Loucy (cell line): ENCODE results near the gene PPDPF.

Source experiments
- H2AFZ ChIP-seq: fragments of 200-600 bp; sonication (generic); 2 replicates; pipeline ENCODE4 v1.6.0; 2016; ENCODE audit warnings: antibody characterized with exemption, mild to moderate bottlenecking, low read length, moderate library complexity
- H3F3A ChIP-seq: fragments of 200-600 bp; 2 replicates; pipeline ENCODE4 v1.6.0; 2016; ENCODE audit warnings: antibody characterized with exemption, low read depth, mild to moderate bottlenecking
- H3K27me3 ChIP-seq: fragments of 200-600 bp; sonication (generic); 2 replicates; pipeline ENCODE4 v1.6.1; 2014; ENCODE audit warnings: low read length, mild to moderate bottlenecking; ENCODE audit not compliant: insufficient read depth, poor library complexity, severe bottlenecking
- H3K36me3 ChIP-seq: fragments of 200-600 bp; sonication (generic); 2 replicates; pipeline ENCODE4 v1.6.1; 2016; ENCODE audit warnings: low read length; ENCODE audit not compliant: insufficient read depth
- H3K4me1 ChIP-seq: fragments of 200-600 bp; sonication (generic); 2 replicates; pipeline ENCODE4 v1.5.1; 2014; ENCODE audit warnings: low read length, mild to moderate bottlenecking; ENCODE audit not compliant: insufficient read depth, poor library complexity, severe bottlenecking
- H3K4me2 ChIP-seq: fragments of 200-600 bp; sonication (generic); 2 replicates; pipeline ENCODE4 v1.6.0; 2014; ENCODE audit warnings: antibody characterized with exemption, low read length, low read depth, mild to moderate bottlenecking; ENCODE audit not compliant: poor library complexity, severe bottlenecking
- H3K4me3 ChIP-seq: fragments of 200-600 bp; sonication (generic); 2 replicates; pipeline ENCODE4 v1.5.1; 2014; ENCODE audit warnings: low read length, mild to moderate bottlenecking, mixed read lengths; ENCODE audit not compliant: poor library complexity, severe bottlenecking
- H3K79me2 ChIP-seq: fragments of 200-600 bp; sonication (generic); 2 replicates; pipeline ENCODE4 v1.6.1; 2014; ENCODE audit warnings: low read length; ENCODE audit not compliant: insufficient read depth
- H3K9ac ChIP-seq: fragments of 200-600 bp; sonication (generic); 2 replicates; pipeline ENCODE4 v1.6.0; 2014; ENCODE audit warnings: mild to moderate bottlenecking, low read depth, low read length, moderate library complexity; ENCODE audit not compliant: poor library complexity, severe bottlenecking
- H3K9me2 ChIP-seq: fragments of 200-600 bp; sonication (generic); replicated peaks from 2 replicates; pipeline ENCODE4 v1.6.1; 2016; ENCODE audit warnings: low read depth, low read length, mixed read lengths
- H3K9me3 ChIP-seq: fragments of 200-600 bp; sonication (generic); 2 replicates; pipeline ENCODE4 v1.6.1; 2014; ENCODE audit warnings: mild to moderate bottlenecking, antibody characterized with exemption, low read length, low read depth; ENCODE audit not compliant: insufficient read depth
- H4K20me1 ChIP-seq: fragments of 200-600 bp; sonication (generic); 2 replicates; pipeline ENCODE4 v1.6.0; 2014; ENCODE audit warnings: antibody characterized with exemption, low read length, mild to moderate bottlenecking; ENCODE audit not compliant: insufficient read depth, poor library complexity, severe bottlenecking
- EZH2phosphoT487 ChIP-seq: fragments of 200-600 bp; IDR thresholded peaks from 2 replicates; pipeline ENCODE4 v1.6.1; 2018; ENCODE audit warnings: antibody characterized with exemption, mild to moderate bottlenecking, moderate library complexity, borderline replicate concordance
- TF ChIP-seq, protein P1 (sequence below): fragments of 200-600 bp; sonication (generic); conservative IDR thresholded peaks from 2 replicates; pipeline ENCODE4 v1.5.1; 2014; ENCODE audit warnings: mild to moderate bottlenecking, antibody characterized with exemption, low read length

PPDPF gene

DNA sequence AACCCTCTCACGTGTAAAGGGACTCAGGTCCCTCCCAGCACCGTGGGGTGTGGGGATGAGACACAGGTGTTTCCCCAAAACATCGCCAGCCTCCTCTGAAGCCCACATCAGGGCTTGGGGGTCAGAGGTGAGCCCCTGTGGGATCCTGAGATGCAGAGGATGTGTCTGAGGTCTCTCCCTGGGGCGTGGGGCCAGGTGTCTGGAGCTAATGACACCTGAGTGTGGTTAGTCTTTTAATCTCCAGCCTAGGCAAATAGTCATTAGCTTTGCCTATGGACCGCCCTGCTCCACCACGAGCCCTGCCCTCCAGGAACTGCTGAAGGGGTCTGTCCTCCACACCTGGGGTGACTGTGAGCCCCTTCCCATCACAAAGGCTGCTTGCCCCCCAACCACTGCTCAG lies 25.2 kb downstream of the PPDPF start:
- TF ChIP-seq EZH2phosphoT487, result no peak

DNA sequence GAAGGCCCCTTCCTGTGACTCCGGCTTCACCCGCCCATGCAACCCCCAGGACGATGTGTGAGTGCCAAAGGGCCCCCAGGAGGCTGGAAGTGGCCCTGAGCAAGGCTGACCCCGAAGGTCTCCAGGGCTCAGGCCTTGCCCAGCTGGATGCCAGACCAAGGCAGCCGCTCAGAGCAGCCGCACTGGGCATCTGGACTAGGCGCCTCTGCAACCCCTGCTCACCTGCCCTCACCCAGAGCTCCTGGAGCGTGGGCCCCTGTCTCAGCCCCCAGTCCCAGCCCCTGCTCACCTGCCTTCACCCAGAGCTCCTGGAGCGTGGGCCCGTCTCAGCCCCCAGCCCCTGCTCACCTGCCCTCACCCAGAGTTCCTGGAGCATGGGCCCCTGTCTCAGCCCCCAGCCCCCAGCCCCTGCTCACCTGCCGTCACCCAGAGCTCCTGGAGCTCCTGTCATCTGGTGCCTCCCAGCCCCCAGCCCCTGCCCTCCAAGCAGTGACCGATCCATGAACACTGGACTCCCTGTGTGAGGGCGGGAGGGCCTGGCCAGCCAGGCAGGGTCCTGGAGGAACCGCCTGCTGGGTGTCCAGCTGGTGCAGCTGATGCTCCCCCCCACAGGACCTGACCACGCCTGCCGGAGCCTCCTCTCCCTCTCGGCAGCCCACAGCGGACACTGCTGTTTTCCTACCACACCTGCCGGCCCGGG lies 25.8 kb downstream of the PPDPF start:
- no peaks in the 10 kb centered on the region for H3K36me3 ChIP-seq
- no peak overlapping the region for H3K4me2 ChIP-seq
- no peaks in the 10 kb centered on the region for H3K9me3 ChIP-seq
- H3K4me1 ChIP-seq, result peaks cover 5% of the 10 kb centered on the region
- H3F3A ChIP-seq, result no peaks in the 10 kb centered on the region
- no peaks in the 10 kb centered on the region for H3K79me2 ChIP-seq
- no peaks in the 10 kb centered on the region for H3K27me3 ChIP-seq
- H3K9me2 ChIP-seq, result no peaks in the 10 kb centered on the region
- no peak overlapping the region for H2AFZ ChIP-seq
- no peak overlapping the region for H3K4me3 ChIP-seq
- H4K20me1 ChIP-seq, result no peaks in the 10 kb centered on the region
- H3K9ac ChIP-seq, result no peak overlapping the region
- TF ChIP-seq EZH2phosphoT487, result no peak
- TF ChIP-seq, protein P1, sequence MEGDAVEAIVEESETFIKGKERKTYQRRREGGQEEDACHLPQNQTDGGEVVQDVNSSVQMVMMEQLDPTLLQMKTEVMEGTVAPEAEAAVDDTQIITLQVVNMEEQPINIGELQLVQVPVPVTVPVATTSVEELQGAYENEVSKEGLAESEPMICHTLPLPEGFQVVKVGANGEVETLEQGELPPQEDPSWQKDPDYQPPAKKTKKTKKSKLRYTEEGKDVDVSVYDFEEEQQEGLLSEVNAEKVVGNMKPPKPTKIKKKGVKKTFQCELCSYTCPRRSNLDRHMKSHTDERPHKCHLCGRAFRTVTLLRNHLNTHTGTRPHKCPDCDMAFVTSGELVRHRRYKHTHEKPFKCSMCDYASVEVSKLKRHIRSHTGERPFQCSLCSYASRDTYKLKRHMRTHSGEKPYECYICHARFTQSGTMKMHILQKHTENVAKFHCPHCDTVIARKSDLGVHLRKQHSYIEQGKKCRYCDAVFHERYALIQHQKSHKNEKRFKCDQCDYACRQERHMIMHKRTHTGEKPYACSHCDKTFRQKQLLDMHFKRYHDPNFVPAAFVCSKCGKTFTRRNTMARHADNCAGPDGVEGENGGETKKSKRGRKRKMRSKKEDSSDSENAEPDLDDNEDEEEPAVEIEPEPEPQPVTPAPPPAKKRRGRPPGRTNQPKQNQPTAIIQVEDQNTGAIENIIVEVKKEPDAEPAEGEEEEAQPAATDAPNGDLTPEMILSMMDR, result no peak

More for the DNA sequence above, 25.2 kb downstream of the PPDPF start:
- Histone ChIP-seq H3K27me3 (no peaks in the 10 kb centered on the region), H3K4me2 (no peak overlapping the region), H3K4me1 (peaks cover 2% of the 10 kb centered on the region), H3K4me3 (no peak overlapping the region), H3K9me3 (no peaks in the 10 kb centered on the region), H2AFZ (no peak overlapping the region), H3K9ac (no peak overlapping the region), H3K79me2 (no peaks in the 10 kb centered on the region), H3K9me2 (no peaks in the 10 kb centered on the region), H3F3A (no peaks in the 10 kb centered on the region), H4K20me1 (no peaks in the 10 kb centered on the region), H3K36me3 (no peaks in the 10 kb centered on the region)

DNA sequence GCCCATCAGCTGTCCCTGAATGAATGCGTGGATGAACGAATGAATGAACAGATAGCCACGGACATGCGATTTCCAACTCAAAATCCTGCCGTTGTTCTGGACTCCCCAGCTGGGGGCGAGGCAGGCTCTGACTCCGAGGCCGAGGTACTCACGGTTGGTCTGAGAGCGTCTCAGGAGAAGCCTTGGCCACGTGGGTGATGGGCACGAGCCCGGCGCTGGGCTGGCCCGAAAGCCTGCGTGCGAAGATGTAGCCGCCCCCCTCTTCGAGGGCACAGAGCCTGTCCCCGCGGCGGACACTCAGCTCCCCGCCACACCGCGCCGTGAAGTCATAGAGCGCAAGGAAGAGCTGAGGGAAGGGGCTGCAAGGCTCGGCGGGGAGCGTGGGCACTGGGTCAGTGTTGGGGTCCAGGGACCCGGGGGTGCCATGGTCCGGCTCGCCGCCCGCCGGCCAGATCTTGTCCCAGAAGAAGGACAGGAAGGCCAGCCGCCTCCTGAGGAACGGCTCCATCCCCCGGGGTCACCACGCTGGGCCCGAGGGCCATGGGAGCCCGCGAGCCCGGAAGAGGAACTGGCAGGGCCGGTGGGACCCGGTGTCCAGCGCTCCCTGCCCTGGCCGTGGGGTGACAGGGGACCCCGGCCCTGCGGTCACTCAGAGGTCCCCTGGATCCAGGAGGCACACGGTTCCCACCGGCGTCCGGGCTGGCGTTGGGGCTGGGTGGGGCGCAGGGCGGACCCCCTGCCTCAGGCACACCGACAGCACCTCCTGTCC lies 26.6 kb downstream of the PPDPF start:
- Histone ChIP-seq H2AFZ (no peak overlapping the region), H3K79me2 (no peaks in the 10 kb centered on the region), H3K9me3 (no peaks in the 10 kb centered on the region), H3K9me2 (no peaks in the 10 kb centered on the region), H3K4me2 (no peak overlapping the region), H3K36me3 (no peaks in the 10 kb centered on the region), H3K9ac (no peak overlapping the region), H3K4me3 (no peak overlapping the region), H3K27me3 (no peaks in the 10 kb centered on the region), H4K20me1 (no peaks in the 10 kb centered on the region), H3F3A (no peaks in the 10 kb centered on the region), H3K4me1 (peaks cover 8% of the 10 kb centered on the region)
- TF ChIP-seq, protein P1, result no peak
- no peak for TF ChIP-seq EZH2phosphoT487
